Osteoblast (primary cell): ENCODE results near the gene PAOX. TPM values are rescaled to one million over a fixed set of nuclear protein-coding genes. Genes with fewer than 3 reads are reported as not detected.

Experiments used
- DNase-seq: peaks from one replicate; pipeline ENCODE4 v3.0.0; 2011; ENCODE audit warnings: low spot score, mixed read lengths; ENCODE audit not compliant: insufficient read length; ENCODE audit errors: missing footprints
- H2AFZ ChIP-seq: 2 replicates; pipeline ENCODE4 v1.6.0; 2011; ENCODE audit warnings: mild to moderate bottlenecking, low read length
- H3K27ac ChIP-seq: 2 replicates; pipeline ENCODE4 v1.5.1; 2011; ENCODE audit warnings: mild to moderate bottlenecking, low read depth, low read length, moderate library complexity
- H3K27me3 ChIP-seq: 2 replicates; pipeline ENCODE4 v1.6.0; 2012; ENCODE audit warnings: mild to moderate bottlenecking, control low read depth, inconsistent platforms, low read length, moderate library complexity; ENCODE audit not compliant: insufficient read depth
- H3K36me3 ChIP-seq: 2 replicates; pipeline ENCODE4 v1.5.1; 2011; ENCODE audit warnings: mild to moderate bottlenecking, low read length, control low read depth, moderate library complexity; ENCODE audit not compliant: insufficient read depth
- H3K4me1 ChIP-seq: 2 replicates; pipeline ENCODE4 v1.5.1; 2011; ENCODE audit warnings: mild to moderate bottlenecking, low read length, control low read depth, moderate library complexity; ENCODE audit not compliant: insufficient read depth
- H3K4me2 ChIP-seq: 2 replicates; pipeline ENCODE4 v1.6.0; 2011; ENCODE audit warnings: mild to moderate bottlenecking, low read length; ENCODE audit not compliant: insufficient read depth
- H3K4me3 ChIP-seq: fragments of 200-600 bp; sonication (generic); 3 replicates; pipeline ENCODE4 v1.5.1; 2012; ENCODE audit warnings: mild to moderate bottlenecking, low read length, inconsistent platforms; ENCODE audit not compliant: insufficient read depth
- H3K79me2 ChIP-seq: 2 replicates; pipeline ENCODE4 v1.6.0; 2012; ENCODE audit warnings: mild to moderate bottlenecking, low read length, control low read depth, inconsistent platforms; ENCODE audit not compliant: insufficient read depth
- H3K9me3 ChIP-seq: 2 replicates; pipeline ENCODE4 v1.5.1; 2011; ENCODE audit warnings: low read depth, low read length, control low read depth
- H4K20me1 ChIP-seq: 2 replicates; pipeline ENCODE4 v1.6.0; 2012; ENCODE audit warnings: mild to moderate bottlenecking, low read length, control low read depth; ENCODE audit not compliant: insufficient read depth
- total RNA-seq: library from RNA; depleted of rRNA; stranded (reverse); fragments of >200 nt; gene quantifications from 2 replicates; pipeline ENCODE4 v1.2.3, GENCODE V29; 2012
- TF ChIP-seq, protein P1 (sequence below): IDR thresholded peaks from 2 replicates; pipeline ENCODE4 v1.5.1; 2011; ENCODE audit warnings: mild to moderate bottlenecking, low read depth, low read length, moderate library complexity; ENCODE audit errors: extremely low read depth

PAOX gene
- total RNA-seq, 1 donor: 7.6 TPM

GRCh38 chr10:133344236-133344635 lies 34.8 kb upstream of the PAOX start:
- no peak for DNase-seq
- H3K36me3 ChIP-seq: no peaks in the 10 kb centered on the region
- H3K27me3 ChIP-seq: peaks cover 5% of the 10 kb centered on the region
- TF ChIP-seq, protein P1, sequence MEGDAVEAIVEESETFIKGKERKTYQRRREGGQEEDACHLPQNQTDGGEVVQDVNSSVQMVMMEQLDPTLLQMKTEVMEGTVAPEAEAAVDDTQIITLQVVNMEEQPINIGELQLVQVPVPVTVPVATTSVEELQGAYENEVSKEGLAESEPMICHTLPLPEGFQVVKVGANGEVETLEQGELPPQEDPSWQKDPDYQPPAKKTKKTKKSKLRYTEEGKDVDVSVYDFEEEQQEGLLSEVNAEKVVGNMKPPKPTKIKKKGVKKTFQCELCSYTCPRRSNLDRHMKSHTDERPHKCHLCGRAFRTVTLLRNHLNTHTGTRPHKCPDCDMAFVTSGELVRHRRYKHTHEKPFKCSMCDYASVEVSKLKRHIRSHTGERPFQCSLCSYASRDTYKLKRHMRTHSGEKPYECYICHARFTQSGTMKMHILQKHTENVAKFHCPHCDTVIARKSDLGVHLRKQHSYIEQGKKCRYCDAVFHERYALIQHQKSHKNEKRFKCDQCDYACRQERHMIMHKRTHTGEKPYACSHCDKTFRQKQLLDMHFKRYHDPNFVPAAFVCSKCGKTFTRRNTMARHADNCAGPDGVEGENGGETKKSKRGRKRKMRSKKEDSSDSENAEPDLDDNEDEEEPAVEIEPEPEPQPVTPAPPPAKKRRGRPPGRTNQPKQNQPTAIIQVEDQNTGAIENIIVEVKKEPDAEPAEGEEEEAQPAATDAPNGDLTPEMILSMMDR: no peak
- H3K79me2 ChIP-seq: no peaks in the 10 kb centered on the region
- H2AFZ ChIP-seq: no peak overlapping the region
- H3K27ac ChIP-seq: no peak overlapping the region
- no peak overlapping the region for H3K4me2 ChIP-seq
- no peak overlapping the region for H3K4me3 ChIP-seq
- no peaks in the 10 kb centered on the region for H3K9me3 ChIP-seq
- no peaks in the 10 kb centered on the region for H4K20me1 ChIP-seq
- H3K4me1 ChIP-seq: no peaks in the 10 kb centered on the region

- H3K9me3 ChIP-seq: no peaks in the 10 kb centered on the region
Observed at GRCh38 chr10:133346413-133346812, 32.6 kb upstream of the PAOX start.

DNA sequence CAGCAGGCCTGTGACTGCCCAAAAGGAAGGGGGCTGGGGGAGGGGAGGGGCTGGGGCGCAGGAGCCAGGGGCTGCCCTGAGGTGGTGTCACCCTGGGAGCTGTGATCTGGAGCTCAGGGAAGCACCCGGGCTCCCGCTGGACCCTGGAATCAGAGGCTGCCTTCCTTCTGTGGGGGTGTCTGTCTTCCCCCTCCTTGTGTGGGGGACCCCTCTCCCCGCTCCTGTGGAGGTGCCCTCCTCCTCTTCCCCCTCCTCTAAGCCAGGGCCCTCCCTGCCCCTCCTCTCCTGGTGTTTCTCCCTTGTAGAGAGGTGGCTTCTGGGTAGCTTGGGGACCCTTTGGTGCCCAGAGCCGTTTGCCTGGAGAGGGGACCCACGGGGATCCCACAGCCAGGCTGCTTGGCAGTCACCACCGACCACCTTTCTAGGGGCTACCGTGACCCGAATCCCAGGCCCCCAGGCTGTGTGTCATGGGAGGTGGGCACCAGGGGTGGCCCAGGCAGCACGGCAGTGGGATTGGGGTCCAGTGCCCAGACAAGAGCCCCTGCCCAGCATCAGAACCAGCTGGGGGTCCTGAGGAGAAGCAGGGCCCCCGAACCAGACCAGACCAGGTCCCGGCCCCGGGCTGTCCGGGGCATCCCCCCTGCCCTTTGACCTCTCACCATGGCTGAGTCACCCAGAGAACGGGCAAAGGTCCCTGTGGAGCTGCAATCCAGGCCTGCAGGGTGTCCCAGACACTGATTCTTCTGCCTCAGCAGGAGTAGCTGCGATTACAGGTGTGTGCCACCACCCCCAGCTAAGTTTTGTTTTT lies 31.1 kb upstream of the PAOX start:
- TF ChIP-seq, protein P1: no peak
- Histone ChIP-seq H3K27me3 (peaks cover 5% of the 10 kb centered on the region), H3K4me3 (no peak overlapping the region), H3K9me3 (no peaks in the 10 kb centered on the region), H3K36me3 (no peaks in the 10 kb centered on the region), H3K4me1 (no peaks in the 10 kb centered on the region), H3K27ac (no peak overlapping the region), H4K20me1 (no peaks in the 10 kb centered on the region), H3K79me2 (no peaks in the 10 kb centered on the region), H3K4me2 (no peak overlapping the region), H2AFZ (no peak overlapping the region)
- DNase-seq: peak; percentile 80

More at GRCh38 chr10:133346413-133346812, 32.6 kb upstream of the PAOX start:
- no peaks in the 10 kb centered on the region for H3K4me1 ChIP-seq
- no peak overlapping the region for H3K27ac ChIP-seq
- H3K79me2 ChIP-seq: no peaks in the 10 kb centered on the region
- H3K4me2 ChIP-seq: no peak overlapping the region
- no peaks in the 10 kb centered on the region for H4K20me1 ChIP-seq
- H3K27me3 ChIP-seq: peaks cover 5% of the 10 kb centered on the region
- no peak for DNase-seq
- H3K4me3 ChIP-seq: no peak overlapping the region
- TF ChIP-seq, protein P1: no peak
- H3K36me3 ChIP-seq: no peaks in the 10 kb centered on the region
- H2AFZ ChIP-seq: no peak overlapping the region

- Histone ChIP-seq H3K27ac (no peak overlapping the region), H3K4me2 (no peak overlapping the region), H3K36me3 (no peaks in the 10 kb centered on the region), H3K27me3 (peaks cover 4% of the 10 kb centered on the region), H3K4me1 (no peaks in the 10 kb centered on the region), H3K9me3 (no peaks in the 10 kb centered on the region), H4K20me1 (no peaks in the 10 kb centered on the region), H2AFZ (no peak overlapping the region), H3K79me2 (no peaks in the 10 kb centered on the region), H3K4me3 (no peak overlapping the region)
- TF ChIP-seq, protein P1: no peak
- DNase-seq: no peak
Observed at GRCh38 chr10:133349160-133349568, 29.9 kb upstream of the PAOX start.
